Endothelial cell (in vitro differentiated cells): ENCODE measurements around the gene RACK1. TPM values are rescaled to one million over a fixed set of nuclear protein-coding genes. Genes with fewer than 3 reads are reported as not detected.

Experiments
- DNase-seq: peaks from one replicate; pipeline ENCODE4 v3.0.0; 2021; ENCODE audit warnings: low spot score
- H3K27ac Mint-ChIP-seq: one replicate; pipeline ENCODE4 v1.8.0; 2021; ENCODE audit warnings: mixed read lengths, inconsistent platforms; ENCODE audit not compliant: unreplicated experiment
- H3K27me3 Mint-ChIP-seq: one replicate; pipeline ENCODE4 v1.8.0; 2021; ENCODE audit warnings: mild to moderate bottlenecking, moderate library complexity, mixed read lengths, inconsistent platforms; ENCODE audit not compliant: unreplicated experiment
- H3K36me3 Mint-ChIP-seq: one replicate; pipeline ENCODE4 v1.8.0; 2021; ENCODE audit warnings: mild to moderate bottlenecking, low read depth, mixed read lengths, inconsistent platforms; ENCODE audit not compliant: unreplicated experiment
- H3K4me1 Mint-ChIP-seq: one replicate; pipeline ENCODE4 v1.8.0; 2021; ENCODE audit warnings: mild to moderate bottlenecking, mixed read lengths, inconsistent platforms; ENCODE audit not compliant: unreplicated experiment
- H3K4me3 Mint-ChIP-seq: one replicate; pipeline ENCODE4 v1.8.0; 2021; ENCODE audit warnings: mild to moderate bottlenecking, mixed read lengths, inconsistent platforms; ENCODE audit not compliant: unreplicated experiment
- H3K9me3 Mint-ChIP-seq: one replicate; pipeline ENCODE4 v1.8.0; 2021; ENCODE audit warnings: mixed read lengths, inconsistent platforms; ENCODE audit not compliant: unreplicated experiment
- CTCF ChIP-seq: fragments of 200-600 bp; sonication (generic); IDR thresholded peaks from one replicate; pipeline ENCODE4 v1.5.0; 2021; ENCODE audit warnings: antibody characterized with exemption; ENCODE audit not compliant: unreplicated experiment
- total RNA-seq: library from RNA; stranded (reverse); fragmentation: NEBNext Ultra II Directional; extraction: Animal tissue kit (Norgen Biotek cat#: 25700); gene quantifications from one replicate; pipeline ENCODE4 v1.2.1, GENCODE V29; 2021; ENCODE audit not compliant: unreplicated experiment

RACK1 gene
- total RNA-seq, 1 donor from 2014 or later, result 2,232 TPM

GRCh38 chr5:181235689-181236366 is 7.9 kb downstream of the RACK1 start:
- Mint-ChIP-seq H3K36me3 (peaks cover 48% of the 10 kb centered on the region), H3K27ac (peak overlapping the region; percentile 67), H3K9me3 (no peaks in the 10 kb centered on the region), H3K27me3 (peaks cover 11% of the 10 kb centered on the region), H3K4me3 (no peak overlapping the region), H3K4me1 (no peaks in the 10 kb centered on the region)
- DNase-seq, result no peak
- no peak for TF ChIP-seq CTCF

- no peak overlapping the region for H3K4me3 Mint-ChIP-seq
- H3K36me3 Mint-ChIP-seq, result peaks cover 48% of the 10 kb centered on the region
- no peaks in the 10 kb centered on the region for H3K9me3 Mint-ChIP-seq
- peak overlapping the region; percentile 67 for H3K27ac Mint-ChIP-seq
- DNase-seq, result no peak
- H3K27me3 Mint-ChIP-seq, result peaks cover 11% of the 10 kb centered on the region
- no peak for TF ChIP-seq CTCF
- no peaks in the 10 kb centered on the region for H3K4me1 Mint-ChIP-seq
Measured at GRCh38 chr5:181235323-181235688, 8.4 kb downstream of the RACK1 start.

- no peaks in the 10 kb centered on the region for H3K9me3 Mint-ChIP-seq
- no peak for DNase-seq
- H3K4me3 Mint-ChIP-seq, result no peak overlapping the region
- TF ChIP-seq CTCF, result no peak
- peaks cover 11% of the 10 kb centered on the region for H3K27me3 Mint-ChIP-seq
- no peaks in the 10 kb centered on the region for H3K4me1 Mint-ChIP-seq
- peaks cover 51% of the 10 kb centered on the region for H3K36me3 Mint-ChIP-seq
- peak overlapping the region; percentile 67 for H3K27ac Mint-ChIP-seq
Measured at GRCh38 chr5:181234455-181235306, 9.0 kb downstream of the RACK1 start.

GRCh38 chr5:181233801-181234454 is 9.8 kb downstream of the RACK1 start:
- Mint-ChIP-seq H3K4me1 (no peaks in the 10 kb centered on the region), H3K36me3 (peaks cover 48% of the 10 kb centered on the region), H3K9me3 (no peaks in the 10 kb centered on the region), H3K4me3 (no peak overlapping the region), H3K27me3 (peaks cover 14% of the 10 kb centered on the region), H3K27ac (no peak overlapping the region)
- no peak for TF ChIP-seq CTCF
- no peak for DNase-seq
